HTR-8/SVneo (cell line): ENCODE results near the gene FAM53B.

Experiments used
- DNase-seq: peaks from one replicate; pipeline ENCODE4 v3.0.0; 2011; ENCODE audit warnings: low spot score, mixed read lengths; ENCODE audit not compliant: insufficient read length
- FAIRE-seq: peaks from 2 replicates; lab custom pipeline; 2011; peaks lifted over from hg19 to GRCh38; lab: Jason Lieb, UNC

FAM53B gene

DNA sequence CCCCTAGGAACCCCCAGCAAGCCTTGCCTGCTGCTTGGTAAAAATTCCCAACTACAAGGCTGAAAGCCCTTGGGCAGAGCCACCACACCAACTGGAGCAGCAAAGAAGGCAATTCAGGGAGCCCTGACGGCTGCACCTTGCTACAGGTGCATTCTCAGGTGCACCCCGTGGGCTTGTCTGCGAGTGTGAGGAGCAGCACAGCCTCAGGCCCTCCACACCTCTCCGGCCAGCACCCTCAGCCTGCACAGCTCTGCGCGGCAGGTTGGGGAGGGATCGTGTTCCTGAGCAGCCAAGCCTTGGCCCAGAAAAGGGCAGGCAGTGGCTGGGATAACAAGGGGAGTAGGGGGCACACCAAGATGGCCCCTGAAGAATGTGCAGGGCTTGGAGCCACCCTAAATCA lies 104.1 kb downstream of the FAM53B start:
- DNase-seq (no peak), FAIRE-seq (no peak)

DNA sequence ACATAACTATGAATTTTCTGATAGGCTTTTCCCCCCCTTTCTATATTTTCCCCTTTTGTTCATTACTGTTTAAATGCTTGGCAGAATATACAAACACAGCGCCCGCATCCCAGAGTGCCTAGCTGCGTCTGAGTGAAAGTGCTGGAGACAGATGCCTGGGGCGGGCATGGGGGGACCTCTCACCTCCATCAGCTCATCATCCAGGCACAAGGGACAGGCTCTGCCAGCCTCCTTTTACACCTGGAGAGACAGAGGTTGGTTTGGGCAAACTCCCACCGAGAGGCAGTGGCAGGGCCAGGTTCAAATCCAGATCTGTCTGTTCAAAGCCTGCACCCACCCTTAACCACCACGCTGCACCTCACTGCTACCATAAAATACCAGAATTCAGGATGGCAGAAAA lies 104.5 kb downstream of the FAM53B start:
- FAIRE-seq = no peak
- DNase-seq = no peak

DNA sequence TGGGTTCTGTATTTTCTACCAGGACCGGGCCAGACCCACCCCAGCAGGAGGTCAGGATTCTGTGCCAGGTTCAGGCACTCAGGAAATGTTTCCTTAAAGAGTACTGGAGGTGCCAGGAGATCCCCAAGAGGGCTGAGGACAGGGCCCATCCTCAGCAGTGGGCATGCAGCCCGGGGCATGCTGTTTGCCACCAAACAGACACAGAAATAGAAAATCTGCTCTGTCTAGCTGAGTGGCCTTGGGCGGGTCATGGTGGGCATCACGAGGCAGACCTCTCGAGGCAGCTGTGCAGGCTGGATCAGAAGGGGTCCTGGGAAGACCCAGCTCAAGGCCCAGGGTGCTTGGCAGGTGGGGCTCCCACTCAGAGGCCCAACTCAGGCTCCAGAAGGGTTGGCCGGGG lies 105.0 kb downstream of the FAM53B start:
- no peak for FAIRE-seq
- no peak for DNase-seq

DNA sequence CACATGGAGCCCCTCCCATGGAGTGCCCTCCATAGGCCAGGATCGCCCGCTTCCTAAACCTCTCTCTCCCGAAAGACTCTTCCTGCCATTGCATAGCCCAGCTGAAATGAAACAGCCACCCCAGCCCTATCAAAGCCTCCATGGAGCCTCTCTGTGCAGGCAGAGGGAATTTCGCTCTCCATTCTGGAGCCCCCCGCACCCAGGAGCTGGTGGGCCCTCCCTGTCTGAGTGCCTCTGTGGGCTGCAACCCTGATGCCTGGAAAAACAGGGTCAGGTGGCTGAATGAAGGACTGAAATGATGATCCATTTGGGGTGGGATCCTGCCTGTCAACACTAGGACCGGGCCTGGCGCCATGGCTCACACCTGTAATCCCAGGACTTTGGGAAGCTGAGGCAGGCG lies 106.4 kb downstream of the FAM53B start:
- DNase-seq = no peak
- no peak for FAIRE-seq

DNA sequence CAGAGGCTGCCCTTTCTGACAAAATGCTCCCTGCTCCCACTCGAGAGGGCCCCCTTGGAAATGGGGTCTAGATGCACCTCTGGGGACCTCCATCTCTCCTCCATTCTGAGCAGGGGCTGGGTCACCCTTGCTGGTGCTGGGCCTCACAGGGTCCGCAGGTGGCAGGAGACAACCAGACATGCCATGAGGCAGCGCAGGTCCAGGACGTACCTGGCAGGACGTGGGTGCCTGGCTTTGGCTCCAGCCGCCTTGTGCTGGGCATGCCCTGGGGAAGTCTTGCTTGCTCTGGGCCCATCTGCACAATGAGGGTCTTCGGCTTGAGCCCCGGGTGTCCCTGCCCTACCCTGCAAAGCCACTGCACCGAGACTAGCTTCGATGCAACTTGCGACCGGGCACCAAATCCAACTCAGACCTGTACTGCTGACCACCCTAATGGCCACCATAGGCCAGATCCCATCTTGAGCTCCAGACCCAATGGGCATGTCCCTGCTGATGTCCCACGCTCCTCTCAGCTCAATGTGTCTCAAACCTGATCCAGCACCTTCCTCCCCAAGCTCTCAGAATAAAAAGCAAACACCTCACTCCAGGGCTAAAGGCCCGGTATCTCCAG lies 107.0 kb downstream of the FAM53B start:
- DNase-seq (no peak), FAIRE-seq (no peak)

DNA sequence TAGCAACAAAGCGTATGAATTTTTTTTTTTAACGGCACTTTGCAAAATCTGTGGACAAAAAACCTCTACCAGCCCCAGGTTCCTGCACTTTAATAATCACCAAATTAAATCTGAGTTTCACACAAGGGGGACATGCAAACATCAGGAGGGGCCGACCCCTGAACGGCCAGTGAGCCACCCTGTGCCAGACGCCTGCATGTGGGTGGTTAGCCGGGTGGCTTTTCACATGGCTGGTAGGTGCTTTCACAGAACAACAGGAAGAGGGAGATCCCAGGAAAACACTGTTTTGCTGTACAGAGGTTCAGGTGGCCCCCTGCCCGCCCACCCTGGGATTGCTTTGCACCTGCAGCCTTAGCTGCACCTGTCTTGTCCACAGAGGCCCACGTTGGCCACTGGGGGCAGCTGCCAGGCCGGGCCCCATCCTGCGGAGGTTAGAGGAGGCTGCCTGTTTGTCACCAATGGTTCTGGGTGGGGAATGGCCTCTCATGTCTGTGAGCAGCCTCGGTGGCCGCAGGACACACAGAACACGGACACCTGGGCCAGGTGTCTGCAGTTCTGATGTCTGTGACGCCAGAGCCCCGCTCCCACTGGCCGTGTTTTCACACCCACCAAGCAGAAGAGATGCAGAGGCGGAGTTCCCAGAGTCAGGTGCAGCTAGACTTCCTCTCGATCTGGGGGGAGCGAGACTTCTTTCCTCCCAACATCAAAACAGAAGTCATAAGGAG lies 107.7 kb downstream of the FAM53B start:
- FAIRE-seq (no peak), DNase-seq (no peak)

DNA sequence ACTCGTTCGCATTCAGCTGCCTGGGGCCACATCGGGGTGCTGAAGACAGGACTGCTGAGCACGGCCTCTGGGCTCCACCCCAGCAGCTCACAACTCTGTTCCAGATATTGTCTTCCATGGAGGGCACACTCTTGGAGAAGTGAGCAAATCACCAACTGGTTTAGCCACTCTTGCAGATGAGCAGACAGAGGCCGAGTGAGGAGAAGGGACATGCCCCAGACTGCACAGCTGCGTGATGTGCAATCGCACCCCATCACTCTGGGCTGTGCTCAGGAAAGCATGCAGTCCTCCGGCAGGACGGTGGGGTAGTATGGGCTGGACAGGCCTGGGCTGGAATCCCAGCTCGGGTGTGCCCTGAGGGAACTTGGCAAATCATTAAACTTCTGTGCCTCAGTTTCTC lies 111.6 kb downstream of the FAM53B start:
- DNase-seq = no peak
- FAIRE-seq = no peak

DNA sequence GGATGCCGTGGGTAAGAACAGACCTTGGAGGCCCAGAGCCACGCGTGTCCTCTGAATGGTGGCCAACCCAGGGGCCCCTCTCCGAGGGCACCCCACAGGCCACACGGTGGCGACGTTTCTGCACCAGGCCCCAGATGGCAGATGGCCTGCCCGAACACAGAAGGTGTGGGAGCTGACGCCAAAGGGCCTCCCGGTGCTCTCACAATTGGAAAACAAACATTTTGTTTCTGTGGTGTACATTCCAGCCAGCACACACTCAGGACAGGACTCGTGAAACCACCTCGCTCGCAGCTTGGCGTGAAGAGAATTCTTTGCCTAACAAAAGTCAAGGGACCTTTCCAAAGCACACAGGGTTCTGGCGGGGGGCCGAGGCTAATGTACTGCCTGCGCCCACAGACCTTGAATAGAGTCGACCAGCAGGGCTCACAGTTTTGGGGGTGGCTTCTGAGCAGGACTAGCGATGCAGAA lies 112.1 kb downstream of the FAM53B start:
- FAIRE-seq (no peak), DNase-seq (no peak)

DNA sequence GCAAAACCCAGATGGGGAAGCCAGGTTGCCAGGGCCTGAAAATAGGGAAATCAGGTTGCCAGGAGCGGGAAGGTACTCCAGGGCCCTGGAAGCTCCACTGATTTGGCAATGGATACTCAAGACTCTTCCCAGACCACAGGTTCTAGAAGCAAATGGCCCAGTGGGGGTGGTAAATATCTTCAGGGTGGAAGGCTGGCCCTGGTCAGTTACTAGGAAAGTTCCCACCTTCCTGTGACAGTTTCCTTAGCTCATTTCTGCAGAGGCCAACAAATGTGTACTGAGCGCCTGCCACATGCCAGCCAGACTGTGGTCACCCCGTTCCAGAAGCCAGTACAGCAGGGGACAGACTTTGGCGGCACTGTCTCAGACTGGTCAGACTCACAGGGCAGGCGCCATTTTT lies 113.6 kb downstream of the FAM53B start:
- FAIRE-seq = no peak
- DNase-seq = no peak

DNA sequence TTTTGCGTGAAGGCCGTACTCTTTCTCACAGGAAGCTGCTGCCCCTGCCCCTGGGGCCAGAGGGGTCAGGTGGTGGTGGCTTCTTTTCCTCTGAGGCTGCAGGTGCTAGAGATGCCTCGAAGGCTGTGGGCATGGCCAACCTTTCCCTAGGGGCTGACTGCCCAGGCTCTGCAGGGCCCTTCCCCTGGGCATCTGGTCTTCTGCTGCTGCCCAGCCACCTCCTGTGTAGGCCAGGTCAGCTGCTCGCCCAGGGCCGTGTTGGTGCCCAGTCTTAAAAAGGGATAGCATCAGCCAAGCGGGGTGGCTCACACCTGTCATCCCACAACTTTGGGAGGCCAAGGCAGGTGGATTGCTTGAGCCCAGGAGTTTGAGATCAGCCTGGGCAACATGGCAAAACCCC lies 114.3 kb downstream of the FAM53B start:
- FAIRE-seq (no peak), DNase-seq (no peak)

DNA sequence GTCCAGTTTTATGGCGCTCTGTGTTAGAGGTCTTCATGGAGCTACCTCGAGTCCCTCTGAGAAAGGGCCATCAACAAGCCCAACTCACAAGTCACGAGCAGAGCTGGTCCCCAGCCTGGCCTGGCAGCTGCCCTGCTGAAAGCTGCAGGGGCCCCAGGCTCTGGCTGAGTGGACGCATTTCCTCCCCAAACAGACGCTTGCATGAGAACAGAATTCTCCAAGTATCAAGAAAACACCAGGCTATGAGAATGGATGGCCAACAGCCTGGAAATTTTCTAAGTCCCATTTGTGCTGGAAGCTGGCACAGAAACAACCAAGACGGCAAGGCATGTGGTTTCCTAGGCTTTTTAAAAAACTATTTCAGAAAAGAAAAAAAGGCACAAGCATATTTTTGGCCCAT lies 114.8 kb downstream of the FAM53B start:
- DNase-seq = no peak
- FAIRE-seq = no peak

DNA sequence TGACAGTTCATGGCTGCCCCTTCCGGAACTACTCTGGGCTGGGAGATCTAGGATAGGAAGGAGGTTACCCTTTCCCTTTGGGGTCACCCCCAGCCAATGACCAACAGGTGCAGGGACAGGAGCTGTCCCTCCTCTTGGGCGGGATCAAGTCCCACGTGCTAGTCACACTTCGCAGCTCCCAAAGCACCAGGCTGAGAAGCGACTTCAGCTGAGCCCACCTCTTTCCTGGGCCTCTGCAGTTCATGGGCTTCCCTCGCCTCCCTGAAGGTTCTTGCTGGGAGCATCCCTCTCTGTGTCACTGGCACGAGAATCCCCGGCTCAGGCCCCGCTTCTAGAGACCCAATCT lies 115.5 kb downstream of the FAM53B start:
- DNase-seq = no peak
- no peak for FAIRE-seq

DNA sequence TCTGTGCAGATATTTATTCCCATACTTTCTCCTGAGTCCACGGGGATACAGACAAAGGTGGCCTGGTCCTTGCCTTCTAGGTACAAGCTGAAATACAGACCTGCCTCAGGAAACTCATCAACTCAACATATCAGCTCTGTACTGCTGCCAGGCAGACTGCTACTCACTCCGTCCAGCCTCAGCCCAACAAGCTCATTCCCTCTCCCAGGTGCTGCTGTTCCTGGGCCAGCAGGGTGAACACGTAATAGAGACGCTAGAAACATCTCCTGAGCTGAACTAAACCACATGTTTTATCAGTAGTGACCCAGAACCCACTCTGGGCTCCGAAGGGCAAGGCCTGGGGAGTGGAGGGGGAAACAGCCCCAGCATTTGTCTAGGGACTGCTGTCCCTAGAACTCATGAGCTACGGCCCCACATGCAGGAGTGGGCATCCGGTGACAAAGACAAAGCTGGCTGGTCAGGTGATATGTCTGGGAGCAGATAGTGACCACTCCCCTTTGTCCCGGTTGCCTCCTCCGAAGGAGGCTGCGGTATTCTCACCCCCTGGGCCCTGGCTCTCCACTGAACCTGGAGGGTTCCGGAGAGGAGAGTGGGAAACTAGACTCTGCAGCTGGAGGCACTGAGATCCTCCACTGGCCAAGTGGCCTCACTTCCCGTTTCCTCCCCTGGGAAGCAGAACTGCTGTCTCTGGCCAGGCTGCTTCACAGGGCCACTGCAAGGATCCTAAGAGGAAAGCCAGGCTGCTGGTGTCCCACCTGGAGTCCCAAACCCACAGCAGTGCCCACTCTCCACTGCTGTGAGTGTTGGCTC lies 116.1 kb downstream of the FAM53B start:
- DNase-seq (no peak), FAIRE-seq (no peak)

DNA sequence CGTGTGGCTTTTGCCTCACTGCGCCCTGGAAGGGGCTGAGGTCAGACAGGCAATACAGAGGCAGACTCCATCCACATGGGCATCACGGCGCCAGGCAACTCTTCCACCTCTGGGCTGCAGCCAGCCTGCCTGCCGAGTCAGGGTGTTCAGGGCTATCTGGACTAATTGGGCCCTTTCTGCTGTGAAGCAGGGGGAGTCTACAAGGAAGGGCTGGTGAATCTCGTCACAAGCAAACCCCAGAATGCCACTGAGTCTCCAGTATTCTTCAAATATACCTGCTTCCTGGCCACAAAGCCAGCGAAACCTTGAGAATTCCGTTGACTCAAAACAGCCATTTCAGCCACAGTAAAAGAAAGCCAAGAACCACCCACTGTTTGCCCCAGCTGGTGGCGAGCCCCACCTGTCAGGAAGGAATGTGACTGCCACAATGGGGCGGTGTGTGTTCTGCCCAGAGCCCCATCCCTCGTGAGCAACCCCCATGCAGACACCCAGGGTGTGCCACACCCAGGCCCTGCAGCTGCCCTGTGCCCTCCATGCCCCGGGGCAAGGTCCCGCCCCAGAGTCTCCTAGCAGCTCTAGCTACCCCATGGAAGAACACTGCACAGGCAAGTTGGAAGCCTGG lies 117.3 kb downstream of the FAM53B start:
- FAIRE-seq (no peak), DNase-seq (no peak)

DNA sequence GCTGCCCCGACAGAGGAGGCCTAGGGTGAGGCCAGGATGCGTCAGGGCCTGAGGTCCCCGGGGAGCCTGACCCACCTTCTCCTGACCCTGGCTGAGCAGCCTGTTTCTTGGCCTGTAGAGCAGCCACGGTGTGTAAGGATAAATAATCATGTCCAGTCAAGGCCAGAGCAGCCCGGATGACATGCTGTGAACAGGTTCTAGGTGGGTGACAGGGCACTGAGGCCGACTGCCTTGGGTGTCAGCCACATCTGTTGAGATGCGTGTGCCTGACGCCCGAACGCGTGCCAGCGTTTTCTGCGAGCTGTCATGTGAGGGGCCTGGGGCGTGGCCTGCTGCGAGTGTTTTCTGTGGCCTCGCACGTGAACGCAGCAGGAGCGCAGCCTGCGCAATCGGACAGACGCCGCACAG lies 118.3 kb downstream of the FAM53B start:
- FAIRE-seq = no peak

DNA sequence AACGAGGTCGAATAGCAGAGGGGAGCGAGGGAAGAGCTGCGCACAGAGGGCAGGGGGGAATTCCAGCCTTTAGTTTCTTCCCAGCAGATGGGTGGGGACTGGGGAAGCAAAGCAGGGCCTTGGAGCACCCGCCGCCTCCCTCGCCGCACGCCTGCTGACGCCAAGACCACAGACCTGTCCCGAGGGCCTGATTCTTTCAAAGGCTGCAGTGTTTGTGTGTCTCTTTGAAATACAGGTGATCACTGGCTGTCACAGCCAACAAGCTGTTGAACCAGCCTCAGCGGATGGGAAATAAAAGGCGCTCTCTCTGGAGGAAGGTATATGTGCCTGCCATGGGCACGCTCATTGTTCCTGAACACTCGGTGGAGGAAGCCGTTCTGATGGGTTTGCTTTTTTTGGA lies 119.3 kb downstream of the FAM53B start:
- DNase-seq (no peak), FAIRE-seq (no peak)

More for the DNA sequence above, 118.3 kb downstream of the FAM53B start:
- DNase-seq = no peak

DNA sequence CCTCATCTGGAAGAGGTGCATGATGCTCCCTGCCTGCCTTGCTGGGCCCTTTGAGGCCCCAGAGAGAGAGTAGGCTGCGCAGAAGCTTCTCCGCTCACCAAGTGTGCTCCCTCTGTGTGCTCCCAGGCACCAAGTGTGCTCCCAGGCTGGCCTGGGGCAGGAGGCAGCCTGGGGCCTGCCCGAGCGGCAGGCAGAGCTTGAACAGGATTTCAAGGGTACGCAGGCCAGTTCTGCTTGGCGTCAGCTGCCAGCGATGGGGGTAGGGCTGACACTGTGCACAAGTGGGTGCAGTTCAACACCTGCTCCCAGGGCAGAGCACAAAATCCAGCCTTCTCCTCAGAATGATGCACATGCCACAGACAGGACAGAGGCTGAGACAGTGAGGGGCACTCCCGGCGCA lies 119.7 kb downstream of the FAM53B start:
- DNase-seq (no peak), FAIRE-seq (no peak)

DNA sequence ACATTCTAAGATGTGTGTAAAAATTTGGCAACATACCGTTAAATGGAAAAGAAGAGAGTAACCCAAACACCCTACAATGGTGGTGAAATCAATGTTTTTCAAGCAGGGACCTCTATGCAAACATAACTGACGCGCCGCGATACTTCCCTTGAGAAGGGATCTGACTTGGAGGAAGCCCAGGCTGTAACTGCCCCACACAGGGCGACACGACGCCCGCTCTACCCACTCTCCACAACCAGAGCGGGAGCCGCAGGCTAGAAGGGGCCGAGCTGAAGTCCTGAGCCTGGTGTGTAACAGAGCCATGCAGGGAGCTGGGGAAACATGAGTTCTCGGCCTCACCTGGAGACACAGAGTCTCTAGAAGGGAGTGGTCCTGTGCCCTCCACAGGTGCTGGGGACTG lies 120.2 kb downstream of the FAM53B start:
- FAIRE-seq (no peak), DNase-seq (no peak)

DNA sequence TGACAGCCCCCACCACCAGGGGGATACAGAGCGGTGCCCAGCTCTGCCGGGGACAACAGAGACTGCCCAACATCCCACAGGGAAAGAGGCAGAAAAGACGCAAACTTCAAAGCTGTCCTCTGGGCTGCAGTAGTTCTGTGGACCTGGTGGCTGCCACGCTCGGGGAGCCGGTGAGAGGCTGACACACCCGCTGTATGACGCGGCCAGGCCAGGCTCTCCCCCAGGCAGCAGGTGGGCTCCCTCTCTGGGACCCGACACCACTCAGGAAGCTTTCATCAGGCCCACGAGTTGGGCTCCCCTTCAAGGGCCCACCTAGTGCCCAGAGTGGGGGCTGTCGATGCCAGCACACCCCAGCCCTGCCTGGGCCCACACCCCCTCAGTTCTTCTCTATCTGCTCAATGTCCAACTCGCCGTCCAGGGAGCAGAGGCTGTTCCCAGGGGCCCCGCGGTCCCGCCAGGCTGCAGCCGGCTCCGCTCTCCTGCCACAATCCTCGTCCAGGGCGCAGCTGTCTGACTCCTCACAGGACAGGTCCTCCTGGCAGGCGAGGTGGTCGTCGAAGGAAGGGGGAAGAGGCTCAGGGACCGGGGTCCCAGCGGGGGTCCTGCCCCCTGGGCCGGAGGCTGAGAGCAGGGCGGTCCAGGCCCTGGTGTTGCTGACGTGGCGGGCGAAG lies 121.2 kb downstream of the FAM53B start:
- FAIRE-seq (no peak), DNase-seq (no peak)

DNA sequence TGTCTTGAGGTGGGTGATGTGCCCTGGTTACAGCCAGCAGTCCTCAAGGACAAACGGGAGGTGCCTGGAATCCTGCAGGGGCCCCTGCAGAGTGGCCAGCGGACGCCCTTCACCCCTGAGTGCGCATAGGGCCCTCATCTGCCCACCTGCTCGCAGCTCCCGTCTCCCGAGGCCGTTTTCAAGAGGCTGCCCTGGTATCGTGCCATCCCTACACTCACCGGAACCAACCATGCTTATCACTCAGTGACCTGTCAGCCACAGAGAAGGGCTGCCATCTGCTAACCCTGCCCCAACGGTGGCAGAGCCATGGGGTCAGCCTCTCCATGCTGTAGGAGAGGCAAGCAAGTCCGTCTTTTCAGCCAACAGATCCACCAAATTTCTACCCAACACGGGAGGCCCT lies 122.0 kb downstream of the FAM53B start:
- DNase-seq (no peak), FAIRE-seq (no peak)
